Stimulated activated CD4-positive, alpha-beta T cell treated with anti-CD3 and anti-CD28 coated beads, TNF-alpha, amount 100 ng/mL, for 24 hours (primary cell): ENCODE results near the gene PYCR2.

Experiments
- DNase-seq, 3 experiments: peaks; one replicate each; pipeline ENCODE4 v3.0.0-alpha.2; 2020; ENCODE audit warnings: low read depth in 3 of 3

PYCR2 gene

DNA sequence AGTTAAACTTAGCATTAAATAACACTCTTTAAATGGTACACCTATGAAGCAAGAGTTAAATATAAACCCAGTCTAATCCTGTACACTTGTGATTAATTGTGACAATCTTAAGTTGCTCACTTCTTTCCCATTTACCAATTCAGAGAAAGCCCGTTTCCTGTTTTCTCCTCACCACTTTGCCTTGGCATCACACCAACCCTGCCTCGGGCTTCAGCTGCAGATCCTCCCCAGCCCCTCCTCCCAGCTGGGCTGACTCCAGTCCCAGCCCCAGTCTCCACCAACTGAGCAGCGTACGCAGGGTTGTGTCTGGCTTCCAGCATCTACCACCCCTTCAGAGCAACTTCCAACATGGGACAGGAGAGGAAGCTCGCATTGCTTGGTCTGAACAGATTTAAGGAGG lies 4.1 kb downstream of the PYCR2 start:
- no peak for DNase-seq

DNA sequence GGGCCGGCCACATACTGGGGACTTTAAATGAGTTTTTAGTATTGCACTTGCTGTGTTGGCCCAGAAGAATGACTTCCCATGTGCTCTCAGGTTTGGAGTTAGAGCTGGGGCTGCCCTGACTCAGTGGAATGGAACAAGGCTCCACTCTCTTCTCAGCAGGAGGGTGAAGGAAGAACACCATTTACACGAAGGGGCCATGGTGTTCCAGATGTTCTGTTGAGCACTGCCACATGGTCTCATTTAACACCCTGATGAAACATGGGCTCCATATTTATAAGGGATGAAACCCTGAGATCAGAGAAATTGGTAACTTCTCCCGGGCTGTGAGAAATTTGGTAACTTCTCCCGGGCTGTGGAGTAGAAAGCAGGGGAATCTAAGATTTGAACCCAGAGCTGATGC lies 5.8 kb downstream of the PYCR2 start:
- DNase-seq = no peak

DNA sequence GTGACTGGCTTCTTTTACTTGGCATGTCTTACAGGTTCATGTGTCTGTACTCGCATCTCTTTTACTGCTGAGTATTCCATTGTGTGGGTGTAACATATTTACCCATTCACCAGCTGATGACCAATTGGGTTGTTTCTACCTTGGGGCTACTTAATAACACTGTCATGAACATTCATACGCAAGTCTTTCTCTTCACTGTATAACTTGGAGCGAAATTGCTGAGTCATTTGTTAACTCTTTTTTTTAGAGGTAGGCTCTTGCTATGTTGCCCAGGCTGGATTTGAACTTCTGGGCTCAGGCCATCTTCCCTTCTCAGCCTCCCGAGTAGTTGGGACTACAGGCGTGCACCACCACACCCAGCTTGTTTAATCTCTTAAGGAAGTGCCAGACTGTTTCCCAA lies 6.5 kb downstream of the PYCR2 start:
- DNase-seq = no peak

GRCh38 chr1:225917101-225917500 lies 6.9 kb downstream of the PYCR2 start:
- DNase-seq = no peak

DNA sequence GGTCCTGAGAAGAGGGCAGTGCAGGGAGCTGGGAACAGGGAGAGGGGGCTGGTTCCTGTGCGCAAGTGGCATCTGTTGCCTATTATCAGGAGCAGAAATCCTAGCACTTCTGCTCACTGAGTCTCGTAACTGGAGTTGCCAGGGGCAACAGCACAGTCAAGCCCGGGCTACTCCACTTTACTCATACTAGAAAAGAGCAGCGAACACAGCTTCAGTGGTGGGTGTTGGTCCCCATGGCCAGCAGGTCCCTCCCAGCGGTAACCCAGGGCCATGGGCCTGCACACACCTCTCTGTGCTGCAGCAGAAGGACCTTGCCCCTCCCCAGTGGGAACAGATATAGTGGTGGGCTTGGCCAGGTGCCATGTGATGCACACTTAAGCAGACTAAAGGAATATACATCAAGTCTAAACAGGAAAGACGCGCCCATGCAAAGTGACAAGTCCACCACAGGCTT lies 8.5 kb downstream of the PYCR2 start:
- no peak for DNase-seq

- DNase-seq = no peak
Observed at GRCh38 chr1:225914947-225915346, 9.1 kb downstream of the PYCR2 start.

- no peak for DNase-seq
Observed at GRCh38 chr1:225914391-225914790, 9.7 kb downstream of the PYCR2 start.

- DNase-seq = peak; percentile 37 to 68 (median 57)
Observed at GRCh38 chr1:225911191-225912130, 12.6 kb downstream of the PYCR2 start.

GRCh38 chr1:225909477-225909876 lies 14.6 kb downstream of the PYCR2 start:
- DNase-seq = no peak

DNA sequence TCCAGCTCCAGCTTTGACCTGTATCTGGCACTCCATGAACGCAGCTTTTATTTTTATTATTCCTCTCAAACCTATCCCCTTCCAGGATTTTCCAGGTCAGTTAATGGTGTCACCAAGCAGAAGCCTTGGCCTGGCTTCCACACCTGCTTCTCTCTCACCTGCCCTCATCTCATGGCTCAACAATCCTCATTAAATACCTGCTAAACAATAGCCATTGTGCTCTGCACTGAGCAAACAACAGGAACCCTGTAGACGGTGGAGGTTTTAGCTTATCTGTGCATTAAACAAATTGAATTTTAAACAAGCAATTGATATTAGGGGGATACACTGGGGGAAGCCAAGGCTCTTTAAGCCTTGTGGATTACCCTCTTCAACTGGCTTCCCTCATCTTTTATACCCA lies 15.3 kb downstream of the PYCR2 start:
- no peak for DNase-seq

DNA sequence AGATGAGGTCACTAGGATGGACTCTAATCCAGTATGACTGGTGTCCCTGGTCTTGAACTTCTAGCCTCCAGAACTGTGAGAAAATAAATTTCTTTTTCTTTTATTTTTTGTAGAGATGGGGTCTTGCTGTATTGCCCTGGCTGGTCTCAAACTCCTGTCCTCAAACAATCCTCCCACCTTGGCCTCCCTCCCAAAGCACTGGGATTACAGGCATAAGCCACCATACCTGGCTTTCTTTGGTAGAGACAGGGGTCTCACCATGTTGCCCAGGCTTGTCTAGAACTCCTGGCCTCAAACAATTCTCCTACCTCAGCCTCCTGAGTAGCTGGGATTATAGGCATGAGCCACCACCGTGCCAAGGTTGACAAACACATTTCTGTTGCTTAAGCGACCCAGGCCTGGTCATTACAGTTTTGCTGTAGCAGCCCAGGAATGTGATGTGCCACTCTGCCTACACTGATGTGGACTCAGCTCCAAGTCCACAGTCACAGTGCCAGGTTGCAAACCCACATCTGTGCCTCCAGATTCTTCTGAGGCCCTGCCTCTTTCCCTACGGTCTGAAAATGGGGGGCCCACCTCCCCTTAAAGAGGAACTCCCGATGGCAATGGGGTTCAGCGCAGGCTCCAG lies 15.9 kb downstream of the PYCR2 start:
- DNase-seq = no peak

DNA sequence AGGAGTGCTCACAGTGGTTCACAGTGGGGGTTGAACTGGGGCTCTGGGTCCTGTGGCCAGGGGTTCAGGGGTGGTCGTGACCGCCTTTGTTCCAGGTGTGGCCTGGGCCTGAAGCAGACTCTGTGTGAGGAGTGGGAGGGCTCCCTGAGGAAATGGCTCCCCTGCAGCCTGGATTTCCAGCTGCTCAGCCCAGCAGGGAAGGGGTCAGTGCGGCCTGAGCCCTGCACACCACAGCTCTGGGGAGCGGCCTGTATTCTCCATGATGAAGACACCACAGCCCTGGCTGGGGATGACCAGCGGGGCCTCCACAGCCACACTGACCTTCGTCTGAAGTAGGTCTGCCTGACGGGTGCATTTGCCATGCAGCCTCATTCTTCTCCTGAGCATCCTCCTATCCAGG lies 16.7 kb downstream of the PYCR2 start:
- no peak for DNase-seq

DNA sequence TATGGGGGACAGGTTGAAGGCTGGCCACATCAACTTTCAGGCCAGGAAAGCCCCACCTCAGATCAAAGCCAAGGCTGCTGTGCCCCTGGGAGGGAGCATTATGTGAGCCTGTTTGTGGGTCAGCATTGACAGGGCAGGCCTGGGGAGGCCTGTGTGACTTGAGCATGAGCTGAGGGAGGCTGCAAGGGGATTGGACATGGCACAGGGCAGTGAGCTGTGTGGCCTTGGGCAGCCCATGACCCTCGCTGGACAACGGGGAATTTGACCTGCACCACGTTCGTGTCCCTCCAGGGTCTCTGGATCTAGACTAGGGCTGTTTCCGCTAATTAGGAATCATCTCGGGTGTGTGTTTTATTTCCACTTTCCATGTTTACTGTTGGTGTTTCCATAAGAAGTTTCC lies 17.6 kb downstream of the PYCR2 start:
- no peak for DNase-seq

DNA sequence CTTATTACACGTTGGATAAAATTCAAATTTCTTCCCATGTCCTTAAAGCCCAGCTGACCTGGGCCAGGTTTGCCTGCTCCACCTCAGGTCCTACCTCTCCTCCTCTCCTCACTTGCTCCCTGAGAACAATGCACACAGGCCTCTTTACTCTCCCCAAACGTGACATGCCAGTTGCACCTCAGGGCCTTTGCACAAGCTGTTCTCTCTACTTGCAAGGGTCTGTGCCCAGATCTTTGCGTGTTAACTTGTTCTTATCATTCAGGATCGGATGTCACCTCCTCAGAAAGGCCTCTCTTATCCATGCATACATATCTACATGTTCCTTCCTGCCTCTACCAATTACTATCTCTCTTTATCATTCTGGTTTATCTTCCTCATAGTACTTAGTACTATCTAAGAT lies 20.4 kb downstream of the PYCR2 start:
- DNase-seq = no peak

DNA sequence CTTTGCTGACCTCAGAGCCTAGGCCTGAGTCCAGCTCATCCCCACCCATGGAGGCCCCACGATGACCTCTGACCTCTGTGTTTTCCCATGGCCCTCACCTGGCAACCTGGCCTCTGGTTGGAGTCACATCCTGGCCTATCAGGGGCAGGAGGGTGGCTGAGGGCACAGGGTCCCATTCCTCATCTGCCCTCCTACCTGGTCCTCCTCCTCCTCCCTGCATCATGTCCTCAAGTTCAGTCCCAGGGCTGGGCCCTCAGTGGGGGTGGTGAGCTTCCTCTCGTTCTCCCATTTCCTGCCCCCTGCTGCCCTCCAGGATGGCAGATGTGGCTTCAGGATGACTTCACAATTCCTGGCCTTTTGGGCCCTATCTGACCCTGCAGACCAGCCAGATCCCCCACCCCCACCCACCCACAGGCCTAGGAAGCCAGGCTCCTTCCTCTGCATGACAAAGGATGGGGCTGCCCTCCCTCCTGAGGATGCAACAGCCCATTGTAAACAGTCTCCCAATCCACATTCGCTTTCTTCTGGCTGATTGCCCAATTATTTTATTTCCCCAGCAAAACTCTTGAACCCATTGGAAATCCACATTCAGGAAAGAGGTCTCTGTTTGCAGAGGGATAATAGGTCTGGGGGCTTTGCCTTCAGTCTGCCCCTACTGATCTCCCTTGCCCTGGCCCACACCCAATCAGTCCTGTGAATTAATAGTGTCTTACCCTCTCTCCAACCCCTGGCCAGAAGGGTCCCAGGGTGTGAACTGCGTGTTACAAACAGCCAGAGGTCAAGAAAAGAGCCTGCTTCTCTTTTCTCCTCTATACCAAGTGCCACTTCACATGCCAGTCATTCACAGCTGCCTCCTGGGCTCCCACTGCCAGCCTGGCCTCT lies 24.8 kb downstream of the PYCR2 start:
- DNase-seq = no peak

GRCh38 chr1:225897595-225898514 lies 26.2 kb downstream of the PYCR2 start:
- no peak for DNase-seq

DNA sequence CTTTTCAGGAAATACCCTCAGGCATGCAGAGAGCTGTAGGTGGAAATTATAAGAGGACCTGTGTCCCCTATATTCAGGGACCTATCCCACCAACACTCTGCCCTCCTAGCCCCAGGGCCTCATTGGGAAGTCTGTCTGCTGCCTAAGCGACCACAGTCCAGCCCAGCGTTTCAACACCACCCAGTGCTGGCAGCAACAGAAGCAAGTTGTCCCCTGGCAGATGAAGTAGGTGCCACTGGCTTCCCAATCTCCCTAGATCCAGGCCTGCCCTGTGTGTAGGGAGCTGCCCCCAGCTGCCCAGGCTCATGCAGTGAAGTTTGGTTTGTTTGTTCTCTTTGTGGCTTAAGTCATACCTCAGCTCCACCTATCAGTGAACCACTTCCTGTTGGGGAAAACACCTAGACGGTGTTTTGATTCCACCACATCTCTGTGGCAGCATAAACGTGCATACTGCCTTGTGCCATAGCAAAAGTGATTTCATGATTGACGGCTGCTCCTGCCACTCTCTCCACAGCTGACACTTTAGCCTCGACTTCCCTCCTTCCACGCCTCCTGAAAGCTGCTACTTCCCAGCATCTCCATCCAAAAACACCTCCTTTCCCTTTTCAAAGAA lies 27.0 kb downstream of the PYCR2 start:
- DNase-seq = peak; percentile 47 to 50 (median 47)

- DNase-seq = no peak
Observed at GRCh38 chr1:225896494-225896893, 27.6 kb downstream of the PYCR2 start.

- DNase-seq = no peak
Observed at GRCh38 chr1:225892307-225892706, 31.7 kb downstream of the PYCR2 start.

- DNase-seq = no peak
Observed at GRCh38 chr1:225891229-225891972, 32.6 kb downstream of the PYCR2 start.
